GM03348 (cell line): ENCODE results near the gene HRH1.
"Not testable (repeated sequence)": the region's sequence is repeated elsewhere in the genome, so short reads cannot be mapped to it uniquely, and the experiment has no call there.

Experiments
- DNase-seq: peaks from one replicate; pipeline ENCODE4 v3.0.0; 2012; ENCODE audit warnings: low spot score

Gene HRH1

GRCh38 chr3:11172096-11172690, 17.9 kb downstream of the HRH1 start:
- no peak for DNase-seq

GRCh38 chr3:11173828-11174465, 19.7 kb downstream of the HRH1 start:
- DNase-seq, result no peak

DNA sequence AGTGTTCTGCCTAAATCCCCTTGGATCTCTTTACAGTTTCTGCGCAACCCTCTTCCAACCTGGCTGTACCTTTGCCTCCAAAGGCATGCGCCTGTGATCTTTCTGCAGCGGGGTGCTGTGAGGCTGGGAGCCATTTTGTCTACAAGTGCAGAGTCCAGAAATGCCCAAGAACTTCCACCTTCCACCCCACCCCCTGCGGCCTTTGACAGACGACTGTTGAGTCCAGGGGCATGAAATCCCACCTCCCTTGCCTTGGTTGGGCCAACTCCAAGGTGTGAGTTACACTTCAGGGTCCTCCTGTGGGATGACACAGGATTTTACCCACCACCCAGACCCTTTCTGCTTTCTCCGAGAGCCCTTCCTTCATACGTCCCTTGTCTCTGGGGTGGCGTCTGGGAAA, 24.1 kb downstream of the HRH1 start:
- DNase-seq, result no peak

GRCh38 chr3:11184328-11184969, 30.2 kb downstream of the HRH1 start:
- DNase-seq, result not testable (repeated sequence)

DNA sequence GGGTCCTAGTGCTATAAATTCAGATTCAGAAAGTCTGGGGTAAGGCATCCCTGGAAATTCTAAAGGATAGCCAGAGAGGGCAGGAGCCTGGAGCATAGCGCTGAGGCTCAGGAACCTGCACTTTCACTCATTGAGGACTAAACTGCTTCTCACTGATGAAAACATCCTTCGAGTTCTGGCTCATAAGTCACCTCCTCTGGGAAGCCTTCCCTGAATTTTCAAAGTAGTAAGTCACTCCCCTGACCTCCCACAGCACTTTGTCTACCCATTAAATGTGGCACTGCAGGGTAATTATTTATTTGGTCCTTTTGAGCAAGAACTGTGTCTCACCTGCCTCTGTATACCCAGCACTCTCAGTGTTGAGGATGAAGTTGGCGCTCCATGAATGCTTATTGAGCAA, 30.9 kb downstream of the HRH1 start:
- no peak for DNase-seq

- peak; percentile 93 for DNase-seq
Measured at GRCh38 chr3:11185564-11186317, 31.4 kb downstream of the HRH1 start.

- DNase-seq, result no peak
Measured at GRCh38 chr3:11186318-11186692, 32.0 kb downstream of the HRH1 start.

GRCh38 chr3:11186771-11187191, 32.5 kb downstream of the HRH1 start:
- DNase-seq, result peak; percentile 44

DNA sequence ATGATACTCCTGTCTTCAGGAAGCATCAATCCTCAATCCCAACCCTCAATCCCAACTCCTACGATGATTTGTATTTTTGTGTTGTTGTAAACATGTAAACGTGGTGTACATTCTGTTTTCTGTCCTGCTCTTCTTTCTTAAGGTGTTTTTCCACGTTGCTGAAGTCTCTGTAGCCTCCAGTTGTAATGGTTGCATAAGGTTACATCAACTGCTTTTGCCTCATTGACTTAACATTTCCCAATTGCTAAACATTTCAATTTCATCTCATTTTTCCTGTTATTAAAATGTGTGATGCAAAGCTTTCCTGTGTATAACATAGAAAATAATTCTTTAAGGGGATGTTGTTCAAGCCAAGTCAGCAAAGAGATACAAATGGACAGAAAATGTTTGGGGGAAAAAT, 33.4 kb downstream of the HRH1 start:
- DNase-seq, result no peak

GRCh38 chr3:11188231-11188630, 33.9 kb downstream of the HRH1 start:
- no peak for DNase-seq

DNA sequence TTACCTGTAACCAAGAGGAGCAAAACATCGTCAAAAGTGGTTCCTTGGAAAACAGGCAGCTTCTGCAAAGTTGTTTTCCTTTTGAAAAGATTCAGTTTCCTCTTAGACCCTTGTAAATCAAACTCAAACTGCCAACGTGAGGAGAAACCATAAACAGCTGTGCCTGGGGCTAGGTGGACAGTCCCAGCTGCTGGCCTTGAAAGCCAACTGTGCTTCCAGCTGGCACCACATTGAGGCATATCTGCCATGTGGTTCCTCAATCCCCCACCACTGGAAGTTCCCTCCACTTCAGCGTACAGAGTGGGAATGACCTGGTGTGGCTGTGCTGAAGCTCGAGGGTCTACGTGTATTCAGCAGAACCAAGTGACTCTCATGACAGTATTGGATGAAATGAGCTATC, 40.9 kb downstream of the HRH1 start:
- DNase-seq, result no peak

DNA sequence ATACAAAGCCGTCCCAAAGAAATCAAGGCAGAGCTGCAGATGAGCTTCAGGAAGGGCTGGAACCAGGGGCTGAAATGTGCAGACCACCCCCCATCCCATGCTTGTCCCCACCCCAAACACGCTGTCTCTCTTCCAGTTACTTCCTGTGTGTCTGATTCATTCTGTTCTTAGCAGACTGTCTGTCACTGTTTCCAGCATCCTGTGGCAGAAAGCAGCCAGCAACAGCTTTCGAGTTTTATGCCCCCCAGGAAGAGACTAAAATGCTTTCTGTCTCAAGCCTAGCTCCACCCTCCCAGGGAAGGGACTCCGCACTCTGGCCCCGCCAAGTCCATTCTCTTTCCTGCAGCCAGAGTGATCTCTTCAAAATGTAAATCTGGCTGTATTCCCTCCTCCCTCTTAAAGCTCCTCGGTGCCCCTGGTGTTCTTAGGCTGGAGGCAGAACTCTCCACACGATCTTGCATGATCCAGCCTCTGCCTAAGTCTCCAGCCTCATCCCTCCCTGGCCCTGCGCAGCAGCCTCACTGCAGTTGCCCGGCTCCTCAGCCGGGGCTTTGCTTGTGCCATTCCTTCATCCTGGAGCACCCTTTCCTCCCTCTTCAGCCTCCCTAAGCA, 41.5 kb downstream of the HRH1 start:
- peak; percentile 55 for DNase-seq

DNA sequence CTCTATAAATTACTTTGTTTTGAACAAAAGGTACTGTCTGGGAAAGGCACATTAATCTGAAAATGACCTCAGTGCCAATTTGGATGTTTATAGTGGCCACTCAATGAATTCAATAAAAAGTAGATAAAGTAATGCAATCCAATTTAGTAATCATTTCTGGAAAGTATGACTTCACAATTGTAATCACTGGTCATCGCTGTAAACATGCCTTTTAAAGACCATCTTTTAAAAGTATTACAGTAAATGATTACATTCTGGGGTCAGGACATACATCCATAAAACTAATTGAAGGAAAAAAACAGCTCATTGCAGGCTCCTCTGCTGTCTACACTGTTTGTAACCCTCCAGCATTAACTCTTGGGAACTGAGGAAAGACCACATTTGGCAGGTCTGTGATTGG, 43.2 kb downstream of the HRH1 start:
- DNase-seq, result no peak

DNA sequence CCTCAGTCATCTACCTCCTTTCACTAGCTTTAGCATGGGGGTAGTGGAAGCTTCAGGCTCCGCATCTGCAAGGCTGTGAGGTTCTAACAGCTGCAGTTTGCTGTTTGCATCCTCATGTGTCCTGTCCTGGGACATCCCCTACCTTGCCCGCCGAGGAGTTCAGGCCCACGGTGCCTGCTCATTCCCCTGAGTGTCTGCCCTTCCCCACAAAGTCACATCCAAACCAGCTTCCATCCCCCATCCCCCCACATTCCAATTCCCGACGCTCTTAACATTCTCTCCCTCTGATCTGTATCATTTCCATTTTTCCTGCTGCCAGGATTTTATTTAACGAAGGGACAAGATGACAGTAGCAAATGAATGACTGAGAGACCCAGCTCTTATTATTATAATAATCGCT, 43.8 kb downstream of the HRH1 start:
- DNase-seq, result no peak

GRCh38 chr3:11198495-11198894, 44.2 kb downstream of the HRH1 start:
- no peak for DNase-seq

DNA sequence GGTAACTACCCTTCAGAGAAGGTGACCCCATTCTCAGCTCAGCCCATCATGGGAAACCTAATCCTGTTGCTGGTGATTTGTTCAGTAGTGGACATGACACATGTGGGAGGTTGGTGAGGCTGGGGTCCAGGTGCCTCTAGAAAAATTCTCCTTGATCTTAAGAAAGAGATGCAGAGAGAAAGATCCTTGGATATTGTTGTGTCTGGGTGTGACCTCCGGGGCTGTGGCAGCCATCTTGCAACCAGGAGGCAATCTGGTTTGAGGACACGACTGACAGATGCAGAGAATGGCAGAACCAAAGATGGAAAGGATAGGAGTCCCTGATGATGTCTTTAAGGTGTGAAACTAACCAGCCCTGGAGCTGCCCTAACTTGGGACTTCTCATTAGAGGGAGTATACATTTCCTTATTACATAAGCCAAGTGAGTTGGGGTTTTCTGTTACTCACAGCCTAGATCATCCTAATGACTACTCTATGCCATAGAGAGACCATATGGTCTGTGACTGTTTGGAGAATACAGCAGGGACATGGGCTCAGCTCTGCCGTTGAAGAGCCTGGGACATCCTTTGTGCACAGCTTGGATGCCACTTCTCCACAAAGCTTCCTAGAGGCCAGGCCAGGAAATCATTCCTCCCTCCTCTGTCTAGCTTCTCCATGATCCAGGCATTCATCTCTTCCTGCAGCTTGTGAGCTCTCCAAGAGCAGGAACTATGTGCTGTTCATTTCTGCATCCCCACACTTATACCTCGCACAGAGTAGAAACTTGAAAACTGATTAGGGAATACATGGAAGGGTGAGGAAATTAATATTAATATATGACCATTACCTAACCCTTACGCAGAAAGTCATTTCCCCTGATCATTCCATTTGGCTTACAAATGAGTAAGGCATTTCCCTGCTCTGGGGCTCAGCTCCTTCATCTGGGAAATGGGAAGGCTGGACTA, 45.9 kb downstream of the HRH1 start:
- peak; percentile 37 for DNase-seq

DNA sequence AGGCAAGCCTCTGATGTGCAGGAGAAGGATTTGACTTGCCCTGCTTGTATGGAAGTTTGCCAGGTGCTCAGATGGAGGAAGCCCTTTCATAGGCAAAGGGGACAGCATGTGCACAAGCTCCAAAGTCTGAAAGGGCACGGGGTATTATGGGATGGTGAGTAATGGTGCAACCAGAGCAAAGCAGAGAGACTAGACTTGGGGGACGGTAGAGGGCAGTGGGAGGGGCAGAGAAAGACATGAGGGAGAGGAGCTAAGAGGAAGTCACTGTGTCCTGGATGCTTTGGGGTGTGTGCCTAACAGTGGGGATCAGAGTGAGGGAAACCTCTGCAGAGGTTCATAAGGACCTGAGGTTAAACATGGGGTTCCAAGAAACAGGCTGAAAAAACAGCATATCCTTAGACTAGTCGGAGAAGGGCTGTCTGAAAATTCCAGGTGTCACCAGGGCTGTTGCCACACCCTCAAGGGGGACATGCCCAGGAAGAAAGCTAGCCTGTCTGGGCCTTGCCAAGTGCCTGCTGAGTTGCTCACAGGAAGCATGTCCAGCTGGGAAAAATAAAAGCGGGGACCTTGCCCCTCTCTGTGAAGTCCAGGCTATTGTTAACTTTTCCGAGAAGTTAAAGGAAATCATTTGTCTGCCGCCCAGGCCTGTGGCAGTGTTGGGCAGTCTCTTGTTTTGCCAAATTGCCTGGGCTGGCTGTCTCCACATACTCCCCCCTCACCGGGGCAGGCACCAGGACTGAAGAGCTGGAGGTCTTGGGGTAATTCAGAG, 47.1 kb downstream of the HRH1 start:
- no peak for DNase-seq

GRCh38 chr3:11203961-11204360, 49.7 kb downstream of the HRH1 start:
- DNase-seq, result no peak

DNA sequence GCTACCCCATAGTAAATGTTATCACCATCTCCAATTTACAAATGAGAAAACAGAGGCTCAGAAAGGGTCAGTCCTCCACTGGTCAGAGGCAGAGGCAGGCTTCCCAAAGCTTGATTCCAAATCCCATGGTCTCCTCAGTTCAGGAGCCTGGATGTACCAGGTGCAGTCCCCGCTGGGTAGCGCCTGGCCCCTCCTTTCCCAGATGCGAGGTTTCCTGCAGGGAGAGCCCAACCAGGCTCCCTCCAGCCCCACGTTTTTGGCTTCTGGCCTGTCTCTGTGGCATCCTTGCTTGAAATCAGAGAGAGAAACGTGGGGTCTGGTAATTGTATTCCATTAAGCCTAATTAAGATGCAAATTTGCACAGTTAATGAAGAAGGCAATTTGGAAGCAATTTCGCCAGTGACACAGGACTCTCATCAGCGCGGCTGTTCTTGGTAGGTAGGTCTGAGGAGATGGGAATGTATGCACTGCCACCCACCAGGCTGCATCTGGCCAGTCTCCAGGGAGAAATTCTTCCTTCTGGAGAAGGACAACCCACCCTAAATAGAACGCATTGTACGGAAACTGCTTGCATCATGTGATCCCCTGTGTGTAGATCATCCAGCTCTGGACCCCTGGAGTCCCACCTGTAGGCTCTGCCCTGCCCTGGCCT, 50.5 kb downstream of the HRH1 start:
- no peak for DNase-seq

DNA sequence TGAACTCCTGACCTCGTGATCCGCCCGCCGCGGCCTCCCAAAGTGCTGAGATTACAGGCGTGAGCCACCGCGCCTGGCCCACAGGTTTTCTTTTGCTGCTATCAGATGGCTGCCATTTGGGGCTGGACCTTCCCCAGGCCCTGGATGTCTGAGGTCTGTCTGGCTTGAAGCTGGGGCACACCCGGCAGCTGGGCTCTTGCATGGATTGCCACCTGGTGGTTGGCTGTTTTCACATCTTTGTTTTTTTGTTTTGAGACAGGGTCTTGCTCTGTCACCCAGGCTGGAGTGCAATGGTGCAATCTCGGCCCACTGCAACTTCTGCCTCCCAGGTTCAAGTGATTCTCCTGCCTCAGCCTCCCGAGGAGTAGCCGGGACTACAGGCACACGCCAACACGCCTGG, 51.6 kb downstream of the HRH1 start:
- peak; percentile 43 for DNase-seq
